Hematopoietic multipotent progenitor cell treated with erythropoietin and hydrocortisone succinate and interleukin-3 and kit ligand, for 4 days (in vitro differentiated cells): ENCODE data around the gene PAX9.
"Not testable (repeated sequence)": the region's sequence is repeated elsewhere in the genome, so short reads cannot be mapped to it uniquely, and the experiment has no call there.

ENCODE experiments used
- DNase-seq: peaks from one replicate; pipeline ENCODE4 v3.0.0-alpha.2; 2015

The PAX9 gene

DNA sequence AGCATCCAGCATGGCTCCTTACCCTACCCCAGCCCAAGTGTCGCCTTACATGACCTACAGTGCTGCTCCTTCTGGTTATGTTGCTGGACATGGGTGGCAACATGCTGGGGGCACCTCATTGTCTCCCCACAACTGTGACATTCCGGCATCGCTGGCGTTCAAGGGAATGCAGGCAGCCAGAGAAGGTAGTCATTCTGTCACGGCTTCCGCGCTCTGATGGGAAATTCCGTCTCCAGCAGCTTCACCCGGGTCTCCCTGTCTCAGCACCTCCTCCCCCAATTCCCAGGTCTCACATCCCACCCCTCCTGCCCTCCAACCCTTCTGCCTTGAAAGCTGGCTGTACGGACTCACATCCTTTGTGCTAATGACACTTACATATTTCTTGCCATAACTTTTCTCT lies 14.6 kb downstream of the PAX9 start:
- no peak for DNase-seq

DNA sequence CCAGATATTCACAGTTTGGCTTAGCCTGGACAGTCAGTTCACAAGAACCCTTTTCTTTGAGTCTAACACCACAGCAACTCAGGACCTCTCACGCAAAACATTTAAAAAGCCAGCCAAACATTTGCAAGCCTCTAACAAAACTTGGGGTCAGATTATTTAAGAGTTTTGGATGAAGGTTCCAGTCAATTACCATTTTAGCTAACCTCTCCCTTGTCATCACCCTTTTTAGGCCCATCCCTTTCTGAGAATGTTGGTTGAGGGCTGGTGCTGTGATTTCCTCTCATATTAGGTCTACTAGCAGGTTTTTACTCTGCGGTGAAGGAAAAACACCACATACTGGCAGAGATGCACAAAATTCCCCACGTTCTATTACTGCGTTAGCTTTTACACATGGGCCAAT lies 20.7 kb downstream of the PAX9 start:
- DNase-seq: no peak

GRCh38 chr14:36683083-36683724 lies 21.5 kb downstream of the PAX9 start:
- DNase-seq: no peak

- DNase-seq: no peak
These were observed 23.3 kb downstream of the PAX9 start for GRCh38 chr14:36684946-36685345.

GRCh38 chr14:36690311-36691040 lies 28.8 kb downstream of the PAX9 start:
- no peak for DNase-seq

DNA sequence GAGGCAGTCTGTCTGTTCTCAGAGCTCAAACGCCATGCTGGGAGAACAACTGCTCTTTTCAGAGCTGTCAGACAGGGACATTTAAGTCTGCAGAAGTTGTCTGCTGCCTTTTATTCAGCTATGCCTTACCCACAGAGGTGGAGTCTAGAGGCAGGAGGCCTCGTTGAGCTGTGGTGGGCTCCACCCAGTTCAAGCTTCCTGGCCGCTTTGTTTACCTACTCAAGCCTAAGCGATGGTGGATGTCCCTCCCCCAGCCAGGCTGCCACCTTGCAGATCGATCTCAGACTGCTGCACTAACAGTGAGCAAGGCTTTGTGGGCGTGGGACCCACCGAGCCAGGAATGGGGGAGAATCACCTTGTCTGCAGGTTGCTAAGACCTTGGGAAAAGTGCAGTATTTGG lies 37.8 kb downstream of the PAX9 start:
- DNase-seq: not testable (repeated sequence)

GRCh38 chr14:36700651-36701050 lies 39.0 kb downstream of the PAX9 start:
- no peak for DNase-seq

- no peak for DNase-seq
These were observed 39.5 kb downstream of the PAX9 start for GRCh38 chr14:36701132-36701531.

GRCh38 chr14:36702474-36702873 lies 40.8 kb downstream of the PAX9 start:
- no peak for DNase-seq

GRCh38 chr14:36707570-36707969 lies 45.9 kb downstream of the PAX9 start:
- no peak for DNase-seq

DNA sequence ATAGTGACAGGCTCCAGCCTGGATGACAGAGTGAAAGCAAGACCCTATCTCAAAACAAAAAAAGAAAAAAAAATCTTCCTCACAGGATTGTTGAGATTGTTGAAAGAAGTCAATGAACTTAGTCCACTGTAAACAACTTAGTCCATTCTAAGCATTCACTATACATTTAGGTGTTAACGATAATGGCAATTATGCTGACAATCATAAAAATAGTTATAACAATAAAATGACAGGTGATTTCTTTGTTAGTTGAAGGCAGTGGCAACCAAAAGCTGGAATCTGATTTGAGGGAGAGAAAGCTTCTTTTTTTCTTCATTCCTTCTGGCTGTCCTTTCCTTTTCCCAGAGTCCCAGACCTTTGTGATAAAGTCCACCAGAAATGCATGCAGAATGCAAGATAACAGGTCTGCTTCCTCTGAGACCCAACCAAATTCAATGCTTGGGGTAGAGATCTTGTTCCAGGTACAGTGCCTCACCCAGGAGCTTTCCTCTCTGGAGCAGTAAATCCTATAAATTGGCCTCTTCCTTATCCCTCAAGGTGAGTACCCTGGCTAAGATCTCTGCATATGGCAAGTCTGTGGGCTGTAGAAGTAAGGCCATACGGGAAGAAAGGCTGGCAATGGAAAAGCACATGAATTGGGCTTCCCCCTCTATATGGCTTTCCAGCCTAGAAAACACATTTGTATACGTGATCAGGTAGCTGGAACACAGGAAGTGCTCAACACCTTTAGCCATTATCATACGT lies 52.5 kb downstream of the PAX9 start:
- no peak for DNase-seq

GRCh38 chr14:36716614-36717184 lies 55.0 kb downstream of the PAX9 start:
- no peak for DNase-seq

GRCh38 chr14:36717363-36717762 lies 55.7 kb downstream of the PAX9 start:
- DNase-seq: no peak

- no peak for DNase-seq
These were observed 56.6 kb downstream of the PAX9 start for GRCh38 chr14:36718216-36718615.

GRCh38 chr14:36719823-36720222 lies 58.2 kb downstream of the PAX9 start:
- DNase-seq: no peak

GRCh38 chr14:36720657-36721056 lies 59.0 kb downstream of the PAX9 start:
- no peak for DNase-seq

DNA sequence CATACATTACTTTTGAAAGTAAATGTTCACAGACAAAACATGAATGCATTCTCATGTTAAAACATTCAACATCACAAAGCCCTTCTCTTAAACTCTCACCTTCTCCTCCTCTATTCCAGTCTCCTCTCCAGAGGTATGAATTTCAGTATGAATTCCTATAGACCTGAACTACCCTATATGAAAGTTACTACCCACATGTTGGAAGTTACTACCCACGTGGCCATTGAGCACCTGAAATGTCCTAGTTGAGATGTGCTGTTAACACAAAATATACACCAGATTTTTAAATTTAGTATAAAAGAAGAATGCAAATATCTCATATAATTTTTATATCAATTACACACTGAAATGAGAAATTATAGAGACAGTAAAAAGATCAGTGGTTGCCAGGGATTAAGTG lies 60.2 kb downstream of the PAX9 start:
- no peak for DNase-seq

DNA sequence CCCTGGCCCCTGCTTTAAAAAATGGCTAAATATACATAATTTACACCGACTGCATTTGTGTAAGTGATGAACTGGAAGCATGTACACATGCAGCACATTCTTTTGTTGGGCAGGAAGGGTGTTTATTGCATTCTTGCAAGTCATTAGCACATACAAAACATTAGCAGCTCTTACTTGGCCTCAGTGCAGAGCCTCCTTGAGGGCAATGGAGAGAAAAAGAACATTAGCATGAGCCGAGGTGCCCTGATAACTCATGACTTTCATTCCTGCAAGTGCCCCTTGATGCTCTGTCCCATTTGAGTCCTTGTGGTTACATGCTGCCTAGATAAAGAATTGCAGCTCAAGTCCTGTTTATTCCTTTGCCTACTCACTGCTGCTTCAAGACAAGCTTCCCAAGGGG lies 61.9 kb downstream of the PAX9 start:
- DNase-seq: no peak

DNA sequence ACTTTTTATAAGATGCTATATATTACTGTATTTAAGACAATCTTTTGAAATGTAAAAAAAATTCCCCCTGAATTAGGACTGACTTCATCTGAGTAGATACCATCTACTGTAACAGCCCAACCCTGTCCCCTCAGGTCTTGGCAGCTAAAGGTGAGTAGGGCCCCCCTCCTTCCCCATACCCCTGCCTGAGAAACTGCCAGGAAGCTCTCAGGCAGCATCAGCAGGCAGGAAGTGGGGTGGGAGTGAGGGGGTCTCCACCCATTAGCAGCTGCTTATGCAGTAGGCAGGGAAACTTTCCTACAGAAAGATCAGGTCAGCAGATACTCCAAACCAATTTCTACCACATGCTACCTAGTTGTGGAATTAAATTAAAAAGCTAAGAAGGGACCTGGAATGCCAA lies 62.5 kb downstream of the PAX9 start:
- DNase-seq: no peak

DNA sequence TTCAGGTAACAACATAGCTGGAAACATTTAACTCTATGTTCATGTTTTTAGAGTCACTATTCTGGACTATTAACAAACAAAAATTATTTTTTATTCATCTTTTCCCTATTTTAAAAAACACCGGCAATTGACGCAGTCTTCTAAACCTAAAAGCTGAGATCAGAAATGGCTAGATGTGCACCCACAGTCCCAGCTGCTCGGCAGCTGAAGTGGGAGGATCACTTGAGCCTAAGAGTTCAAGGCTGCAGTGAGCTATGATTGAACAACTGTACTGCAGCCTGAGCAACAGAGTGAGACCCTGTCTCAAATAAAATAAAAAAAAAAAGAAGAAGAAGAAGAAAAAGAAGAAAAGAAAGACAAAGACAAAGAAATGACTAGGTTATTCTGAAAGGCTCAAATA lies 64.5 kb downstream of the PAX9 start:
- no peak for DNase-seq
